Natural killer cell treated with Interleukin-12 subunit alpha and Interleukin-12 subunit beta and Interleukin-15 and Interleukin-18, amount 100 ng/mL, for 72 hours (primary cell): ENCODE measurements around the gene NFATC1. TPM values are rescaled to one million over a fixed set of nuclear protein-coding genes. Genes with fewer than 3 reads are reported as not detected.
A peak's percentile ranks its signal among the peaks of the same experiment; 100 is the strongest.

Experiments used
- ATAC-seq, 2 donors: fragments of 150-1000 bp; cut with Tn5 transposase in 1 of 2; sonication (Bioruptor Pico), chemical (Tn5 transposase) in 1 of 2; 2 replicates each; pipeline ENCODE4 v1.10.0; 2021
- DNase-seq: peaks from one replicate; pipeline ENCODE4 v3.0.0; 2022; ENCODE audit warnings: low spot score
- H3K27ac Mint-ChIP-seq, 2 donors: 1 replicate in 1 of 2; 2 replicates in 1 of 2; pipeline ENCODE4 v1.8.0; 2022; ENCODE audit warnings: mixed read lengths in 2 of 2, mild to moderate bottlenecking in 1 of 2, moderate library complexity in 1 of 2
- H3K27me3 Mint-ChIP-seq, 2 donors: 1 replicate in 1 of 2; 2 replicates in 1 of 2; pipeline ENCODE4 v1.8.0; 2022; ENCODE audit warnings: mixed read lengths in 2 of 2
- H3K36me3 Mint-ChIP-seq: one replicate; pipeline ENCODE4 v1.8.0; 2022; ENCODE audit warnings: mixed read lengths
- H3K4me1 Mint-ChIP-seq, 2 donors: 1 replicate in 1 of 2; 2 replicates in 1 of 2; pipeline ENCODE4 v1.8.0; 2022; ENCODE audit warnings: low read depth in 2 of 2, mixed read lengths in 2 of 2, mild to moderate bottlenecking in 1 of 2
- H3K4me3 Mint-ChIP-seq: one replicate; pipeline ENCODE4 v1.8.0; 2022; ENCODE audit warnings: mixed read lengths
- H3K9me3 Mint-ChIP-seq: 2 replicates; pipeline ENCODE4 v1.8.0; 2022; ENCODE audit warnings: mixed read lengths
- total RNA-seq, 2 donors: library from RNA; stranded (reverse); gene quantifications; one replicate each; pipeline ENCODE4 v1.2.3, GENCODE V29; 2022

The NFATC1 gene
- total RNA-seq, 2 donors from 2014 or later: 22.3 to 34.4 TPM

DNA sequence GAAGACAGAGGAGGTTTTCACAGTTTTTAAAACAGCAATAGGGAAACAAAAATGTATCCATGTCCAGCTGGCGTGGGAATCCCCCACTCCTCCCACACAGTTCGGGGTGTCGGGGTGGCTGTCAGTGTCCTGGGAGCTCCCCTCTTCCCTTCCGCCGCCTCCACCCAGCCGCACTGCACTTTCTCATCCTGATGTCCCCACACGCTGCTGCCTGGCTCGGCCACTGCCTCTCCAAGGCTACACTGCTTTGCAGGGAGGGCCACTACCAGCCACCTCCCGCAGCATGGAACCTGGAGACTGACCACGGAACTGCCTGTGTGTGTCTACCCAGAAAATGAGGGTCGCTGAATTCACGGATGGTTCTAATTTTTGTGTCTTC lies 145.2 kb downstream of the NFATC1 start:
- Mint-ChIP-seq H3K9me3 (peaks cover 9% of the 10 kb centered on the region), H3K27me3 (no peaks in the 10 kb centered on the region), H3K27ac (no peak overlapping the region), H3K4me1 (no peaks in the 10 kb centered on the region), H3K36me3 (no peaks in the 10 kb centered on the region), H3K4me3 (no peak overlapping the region)
- ATAC-seq (peak in 1 of 2 donors; percentile 57), DNase-seq (no peak)

DNA sequence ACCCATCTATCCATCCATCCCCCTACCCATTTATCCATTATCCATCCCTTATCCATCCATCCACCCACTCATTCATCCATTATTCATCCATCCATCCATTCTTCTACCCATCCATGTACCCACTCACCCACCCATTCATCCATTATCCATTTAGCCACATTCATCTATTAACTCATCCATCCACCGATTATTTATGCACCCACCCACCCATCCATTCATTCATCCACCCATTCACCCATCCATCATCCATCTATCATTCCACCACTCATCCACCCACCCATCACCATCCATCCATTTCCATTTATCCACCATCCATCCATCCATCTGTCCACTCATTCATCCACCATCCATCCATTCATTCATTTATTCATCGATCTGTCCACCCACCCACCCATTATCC lies 146.5 kb downstream of the NFATC1 start:
- Mint-ChIP-seq H3K9me3 (peaks cover 9% of the 10 kb centered on the region), H3K4me3 (no peak overlapping the region), H3K4me1 (no peaks in the 10 kb centered on the region), H3K27me3 (no peaks in the 10 kb centered on the region), H3K27ac (no peak overlapping the region), H3K36me3 (no peaks in the 10 kb centered on the region)
- no peak for DNase-seq
- no peak for ATAC-seq

DNA sequence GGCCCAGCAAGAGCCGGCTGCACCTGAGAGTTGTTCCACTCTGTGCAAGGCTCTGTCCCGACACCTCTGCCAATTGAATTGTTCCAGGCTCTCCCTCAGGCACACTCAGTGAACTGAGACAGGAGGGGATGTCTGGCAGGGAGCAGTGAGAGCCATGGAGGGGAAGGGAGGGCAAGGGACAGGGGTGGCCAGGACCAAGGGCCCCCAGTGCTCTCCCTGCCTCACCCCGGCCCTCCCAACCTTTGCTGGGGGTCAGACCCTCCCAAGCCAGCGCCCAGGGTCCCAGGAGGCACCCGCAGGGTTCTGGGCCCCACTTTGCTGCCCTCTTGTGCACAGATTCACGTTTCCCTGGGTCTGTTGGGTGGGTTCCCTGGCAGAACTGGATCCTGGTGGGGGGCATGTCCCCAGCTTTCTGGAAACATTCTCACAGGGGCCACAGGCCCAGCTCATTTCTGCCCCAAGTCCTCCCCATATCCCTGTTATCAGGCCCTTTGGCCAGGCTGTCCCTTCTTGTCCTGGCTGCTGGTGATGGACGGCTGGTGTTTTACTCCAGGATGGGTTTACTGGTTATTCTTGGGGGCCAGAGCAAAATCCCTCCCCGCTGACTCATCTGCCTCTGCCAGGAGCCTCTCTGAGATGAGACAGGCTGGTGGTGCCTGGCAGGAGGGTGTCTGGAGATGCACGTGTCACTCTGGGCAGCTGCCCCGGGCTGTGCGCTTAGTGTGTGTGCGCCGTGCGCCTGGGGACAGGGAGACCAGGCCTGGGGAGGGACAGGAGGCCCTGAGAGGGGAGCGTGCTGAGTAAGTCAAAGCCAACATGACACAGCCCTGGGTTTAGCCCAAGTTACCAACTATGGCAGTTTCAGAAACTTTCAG lies 147.4 kb downstream of the NFATC1 start:
- H3K4me1 Mint-ChIP-seq: no peaks in the 10 kb centered on the region
- DNase-seq (peak; percentile 29), ATAC-seq (no peak)
- H3K36me3 Mint-ChIP-seq: no peaks in the 10 kb centered on the region
- H3K27ac Mint-ChIP-seq: no peak overlapping the region
- H3K4me3 Mint-ChIP-seq: no peak overlapping the region
- H3K27me3 Mint-ChIP-seq: no peaks in the 10 kb centered on the region
- peaks cover 9% of the 10 kb centered on the region for H3K9me3 Mint-ChIP-seq

DNA sequence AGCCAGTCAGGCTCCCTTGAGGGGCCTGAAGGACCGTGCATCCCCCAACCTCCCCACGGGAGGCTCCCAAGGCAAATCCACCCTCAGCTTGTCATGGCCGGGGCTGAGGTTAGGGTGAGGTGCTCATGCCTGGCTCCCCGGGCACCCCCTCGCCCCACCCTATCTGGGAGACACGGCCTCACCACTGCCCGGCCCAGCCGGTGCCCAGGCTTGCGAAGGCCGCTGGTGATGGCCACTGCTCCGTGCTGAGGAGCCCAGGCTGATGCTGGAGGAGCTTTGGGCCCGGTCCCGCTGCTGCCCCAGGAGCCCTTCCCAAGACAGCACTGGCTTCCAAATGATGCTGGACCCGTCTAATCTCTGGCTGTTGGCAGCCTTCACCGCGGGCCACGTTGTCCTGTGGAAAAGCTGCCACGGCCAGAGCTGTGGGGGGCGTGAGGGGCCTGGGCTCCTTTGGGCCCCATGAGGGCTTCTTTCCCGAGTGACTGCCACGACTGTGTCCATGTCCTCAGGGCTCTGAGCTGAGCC lies 148.2 kb downstream of the NFATC1 start:
- ATAC-seq (no peak), DNase-seq (peak; percentile 16)
- H3K4me3 Mint-ChIP-seq: no peak overlapping the region
- peaks cover 9% of the 10 kb centered on the region for H3K9me3 Mint-ChIP-seq
- H3K27ac Mint-ChIP-seq: no peak overlapping the region
- H3K4me1 Mint-ChIP-seq: no peaks in the 10 kb centered on the region
- H3K36me3 Mint-ChIP-seq: no peaks in the 10 kb centered on the region
- H3K27me3 Mint-ChIP-seq: no peaks in the 10 kb centered on the region

DNA sequence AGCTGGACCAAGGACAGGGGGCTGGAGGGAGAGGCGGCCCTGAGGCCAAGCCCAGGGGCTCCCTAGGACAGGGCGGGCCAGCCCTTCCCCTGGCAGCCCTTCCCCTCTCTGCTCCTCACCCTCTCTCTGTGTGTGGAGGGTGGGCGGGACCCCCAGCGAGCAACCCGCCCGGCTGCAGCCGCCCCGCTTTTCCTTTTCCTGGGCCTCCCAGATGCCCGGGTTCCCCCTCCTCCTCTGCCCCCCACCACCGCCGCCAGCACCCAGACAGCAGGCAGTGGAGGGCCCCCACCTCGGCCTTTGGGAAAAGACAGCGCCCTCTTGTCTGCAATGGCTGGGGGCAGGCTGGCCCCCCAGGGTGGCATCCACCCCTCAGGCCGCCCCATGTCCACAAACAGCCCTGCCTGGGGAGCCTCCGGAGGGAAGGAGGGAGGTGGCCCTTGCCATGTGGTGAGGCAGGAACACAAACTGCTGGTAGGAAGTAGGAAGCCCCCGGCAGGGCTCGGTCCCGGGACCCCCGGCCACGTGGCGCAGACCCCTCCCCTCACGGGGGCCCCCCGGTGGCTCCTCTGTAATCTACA lies 148.7 kb downstream of the NFATC1 start:
- peak in 1 of 2 donors; percentile 19 for ATAC-seq
- Mint-ChIP-seq H3K27ac (no peak overlapping the region), H3K4me3 (no peak overlapping the region), H3K9me3 (peaks cover 9% of the 10 kb centered on the region), H3K4me1 (no peaks in the 10 kb centered on the region), H3K27me3 (no peaks in the 10 kb centered on the region), H3K36me3 (no peaks in the 10 kb centered on the region)
- DNase-seq: peak; percentile 40

DNA sequence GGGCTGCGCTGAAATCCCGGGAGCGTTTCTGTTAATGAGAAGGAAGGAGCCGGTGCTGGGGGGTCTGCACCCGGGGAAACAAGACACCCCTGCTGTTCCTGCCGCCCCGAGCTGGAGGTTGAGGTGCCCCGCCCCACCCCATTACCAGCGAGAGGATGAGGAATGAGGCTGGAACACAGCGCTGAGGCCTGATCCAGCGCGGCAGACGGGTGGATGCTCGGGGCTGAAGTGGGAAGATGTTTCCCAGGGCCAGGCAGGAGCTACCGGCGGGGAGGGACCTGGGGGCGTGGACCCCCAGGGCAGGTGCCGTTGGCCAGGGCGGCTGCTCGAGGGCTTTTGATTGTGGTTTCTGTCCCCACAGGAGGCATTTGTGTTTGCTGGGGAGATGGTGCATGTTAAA lies 149.5 kb downstream of the NFATC1 start:
- Mint-ChIP-seq H3K27ac (no peak overlapping the region), H3K9me3 (peaks cover 9% of the 10 kb centered on the region), H3K27me3 (no peaks in the 10 kb centered on the region), H3K36me3 (no peaks in the 10 kb centered on the region), H3K4me1 (no peaks in the 10 kb centered on the region), H3K4me3 (no peak overlapping the region)
- ATAC-seq: no peak
- DNase-seq: no peak

DNA sequence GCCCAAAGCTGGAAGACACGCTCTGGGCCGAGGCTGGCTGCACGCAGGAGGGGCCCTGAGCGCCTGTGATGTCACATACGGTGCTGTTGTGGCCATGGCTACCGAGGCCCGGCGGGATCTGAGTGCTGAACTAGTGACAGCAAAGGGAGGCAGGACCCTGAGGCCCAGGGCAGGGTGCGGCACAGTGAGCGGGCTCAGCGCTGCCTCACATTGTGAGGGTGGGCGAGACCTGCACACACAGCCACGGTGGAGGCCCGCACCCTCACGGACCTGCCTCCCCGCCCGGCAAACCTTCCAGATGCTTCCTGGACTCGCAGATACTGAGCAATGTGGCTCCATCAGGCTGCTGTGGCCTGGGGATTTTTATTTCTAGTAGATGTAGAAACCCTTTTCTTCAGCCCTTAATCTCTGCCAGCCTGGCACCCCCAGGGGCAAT lies 150.0 kb downstream of the NFATC1 start:
- DNase-seq: peak; percentile 51
- H3K4me3 Mint-ChIP-seq: no peak overlapping the region

DNA sequence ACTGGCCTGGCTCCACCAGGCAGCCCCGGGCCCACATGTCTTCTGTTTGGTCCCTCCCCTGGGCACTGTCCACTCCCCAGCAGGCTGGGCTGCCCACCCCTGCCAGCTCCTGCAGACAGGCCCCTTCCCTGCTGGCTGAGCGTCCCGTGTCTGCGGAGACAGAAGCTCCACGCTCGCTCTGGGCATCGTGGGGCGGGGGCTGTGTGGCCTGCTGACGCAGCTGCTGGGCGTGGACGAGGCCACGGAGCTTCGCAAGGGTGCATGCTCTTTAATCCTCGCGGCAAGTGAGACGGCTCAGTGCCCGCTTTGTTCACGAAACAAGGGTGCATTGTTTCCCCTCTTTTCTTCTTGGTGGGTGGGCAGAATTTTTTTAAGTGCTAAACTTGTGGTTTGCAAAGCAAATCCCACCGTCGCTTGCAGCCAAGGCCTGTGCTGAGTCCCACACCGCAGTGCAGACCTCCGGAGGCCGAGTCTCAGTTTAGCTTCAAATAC lies 151.1 kb downstream of the NFATC1 start:
- Mint-ChIP-seq H3K27me3 (no peaks in the 10 kb centered on the region), H3K36me3 (no peaks in the 10 kb centered on the region), H3K9me3 (peaks cover 9% of the 10 kb centered on the region), H3K4me1 (no peaks in the 10 kb centered on the region), H3K4me3 (no peak overlapping the region), H3K27ac (no peak overlapping the region)
- peak; percentile 39 for DNase-seq
- ATAC-seq: no peak

More for the DNA sequence above, 150.0 kb downstream of the NFATC1 start:
- H3K36me3 Mint-ChIP-seq: no peaks in the 10 kb centered on the region
- H3K27me3 Mint-ChIP-seq: no peaks in the 10 kb centered on the region
- H3K9me3 Mint-ChIP-seq: peaks cover 9% of the 10 kb centered on the region
- no peaks in the 10 kb centered on the region for H3K4me1 Mint-ChIP-seq
- ATAC-seq: no peak
- no peak overlapping the region for H3K27ac Mint-ChIP-seq

DNA sequence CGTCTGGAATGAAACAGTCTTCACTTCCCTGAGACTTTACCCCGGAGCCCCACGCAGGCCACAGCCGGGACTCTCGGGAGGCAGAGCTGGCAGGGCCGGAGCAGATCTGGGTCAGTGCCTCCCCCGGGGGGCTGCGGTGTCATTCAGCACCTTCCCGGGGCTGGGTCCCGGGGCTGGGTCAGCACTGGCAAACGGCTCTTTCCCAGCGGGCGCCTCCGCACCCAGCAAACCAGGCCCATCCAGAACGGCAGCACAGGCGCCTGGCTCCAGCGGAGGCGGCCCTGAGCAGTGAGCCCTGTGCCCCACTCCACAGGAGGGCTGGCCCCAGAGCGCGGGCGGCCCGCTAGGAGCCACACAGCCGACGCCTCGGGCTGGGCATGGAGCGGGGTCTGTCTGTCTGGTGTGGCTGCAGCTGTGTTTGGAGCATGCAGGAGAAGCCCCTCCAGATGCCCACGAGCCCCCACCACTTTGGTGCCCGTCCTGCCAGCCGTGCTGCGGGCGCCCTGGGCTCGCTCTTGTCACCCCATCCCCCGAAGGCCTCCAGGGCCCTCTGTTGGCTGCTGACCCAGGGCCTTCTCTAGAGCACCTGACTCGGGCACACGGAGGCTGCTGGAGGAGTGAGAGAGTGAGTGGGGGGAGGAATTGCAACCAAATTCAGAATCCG lies 151.8 kb downstream of the NFATC1 start:
- H3K27me3 Mint-ChIP-seq: no peaks in the 10 kb centered on the region

DNA sequence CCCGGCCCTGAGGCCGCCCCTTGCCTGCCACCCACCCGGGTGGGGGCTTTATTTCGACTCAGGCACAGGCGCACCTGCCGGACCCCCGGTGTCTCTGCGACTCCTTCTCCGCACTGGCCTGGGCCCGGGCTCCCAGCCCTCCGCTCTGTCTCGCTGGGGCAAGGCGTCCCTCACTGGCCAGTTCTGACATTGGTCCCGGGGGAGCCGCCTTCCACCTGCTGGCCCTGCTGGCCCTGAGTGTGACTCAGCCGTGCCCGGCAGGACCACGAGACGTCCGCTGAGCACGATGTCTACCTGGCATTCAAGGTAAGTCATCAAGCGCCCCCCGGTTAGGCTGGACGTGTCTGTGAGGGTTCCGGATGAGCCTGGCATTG lies 152.3 kb downstream of the NFATC1 start:
- Mint-ChIP-seq H3K4me1 (no peaks in the 10 kb centered on the region), H3K9me3 (no peaks in the 10 kb centered on the region), H3K27me3 (no peaks in the 10 kb centered on the region), H3K36me3 (no peaks in the 10 kb centered on the region), H3K27ac (no peak overlapping the region), H3K4me3 (no peak overlapping the region)
- no peak for ATAC-seq
- peak; percentile 28 for DNase-seq

More for the DNA sequence above, 151.8 kb downstream of the NFATC1 start:
- ATAC-seq: no peak
- Mint-ChIP-seq H3K4me1 (no peaks in the 10 kb centered on the region), H3K4me3 (no peak overlapping the region), H3K27ac (no peak overlapping the region), H3K36me3 (no peaks in the 10 kb centered on the region), H3K9me3 (peaks cover 2% of the 10 kb centered on the region)
- peak; percentile 57 for DNase-seq

DNA sequence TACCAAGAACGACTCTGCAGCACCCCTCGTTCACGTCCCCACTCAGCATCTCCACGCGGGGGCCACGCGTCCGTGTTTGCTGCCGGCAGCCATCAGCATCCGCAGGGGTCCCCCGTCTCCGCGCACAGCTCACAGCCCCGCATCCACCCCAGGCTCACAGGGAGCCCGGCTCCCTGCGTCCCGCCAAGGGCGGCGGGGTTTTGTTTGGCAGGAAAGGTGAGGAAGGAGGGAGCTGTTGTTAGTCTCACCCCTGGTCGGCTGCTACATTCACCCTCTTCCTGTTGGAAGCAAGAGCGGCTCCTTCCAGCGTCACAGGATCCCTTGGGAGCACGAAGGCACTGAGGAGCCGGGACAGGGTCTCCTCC lies 152.9 kb downstream of the NFATC1 start:
- Mint-ChIP-seq H3K4me1 (no peaks in the 10 kb centered on the region), H3K36me3 (no peaks in the 10 kb centered on the region), H3K27me3 (no peaks in the 10 kb centered on the region), H3K27ac (no peak overlapping the region), H3K9me3 (no peaks in the 10 kb centered on the region), H3K4me3 (no peak overlapping the region)
- ATAC-seq (no peak), DNase-seq (no peak)

DNA sequence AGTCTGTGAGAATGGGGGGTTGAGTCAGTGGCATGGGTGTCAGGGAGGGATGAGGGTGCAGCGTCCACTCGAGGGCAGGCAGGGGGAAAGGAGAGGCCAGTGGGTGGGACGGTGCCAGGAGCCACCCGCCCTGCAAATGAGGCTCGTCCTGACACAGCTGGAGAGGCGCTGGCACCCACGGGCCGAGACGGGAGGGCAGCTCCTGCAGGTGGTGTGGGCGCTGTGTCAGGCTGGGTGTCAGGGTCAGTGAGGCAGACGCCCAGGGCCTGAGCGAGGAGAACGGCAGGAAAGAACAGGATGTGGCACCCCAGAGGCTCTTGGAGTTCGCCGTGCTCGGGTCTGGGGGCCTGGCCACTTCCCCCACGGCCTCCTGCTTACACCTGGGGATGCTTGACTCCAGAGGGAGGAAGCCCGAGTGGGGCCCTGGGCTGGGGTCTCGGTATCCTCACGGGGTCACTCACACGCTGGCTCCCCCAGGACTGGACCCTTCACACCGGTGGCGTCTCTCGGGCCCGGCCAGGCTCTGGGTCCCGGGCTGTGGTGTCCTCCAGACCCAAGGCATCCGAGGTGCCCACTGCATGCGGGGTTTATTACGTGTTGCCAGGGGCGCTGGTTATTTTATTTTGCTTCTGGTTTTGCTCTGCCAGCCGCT lies 153.4 kb downstream of the NFATC1 start:
- Mint-ChIP-seq H3K27me3 (no peaks in the 10 kb centered on the region), H3K4me3 (no peak overlapping the region), H3K27ac (no peak overlapping the region), H3K4me1 (no peaks in the 10 kb centered on the region), H3K36me3 (no peaks in the 10 kb centered on the region), H3K9me3 (no peaks in the 10 kb centered on the region)
- ATAC-seq: no peak
- peak; percentile 51 for DNase-seq

DNA sequence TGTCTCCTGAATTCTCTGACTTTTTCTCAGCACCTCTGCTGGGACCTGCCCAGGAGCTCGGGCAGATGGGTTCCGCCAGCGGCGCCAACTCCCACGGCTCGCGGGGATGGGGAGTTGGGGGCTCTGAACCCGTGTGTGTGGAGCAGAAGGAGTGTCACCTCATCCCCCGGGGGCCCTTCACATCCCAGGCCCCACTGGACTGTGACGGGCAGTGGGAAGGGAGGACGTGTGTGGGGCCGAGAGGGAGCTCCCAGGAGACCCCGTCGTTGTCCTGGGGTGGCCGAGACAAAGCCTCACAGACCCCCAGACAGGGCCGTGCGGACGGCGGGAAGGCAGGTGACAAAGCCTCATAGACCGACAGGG lies 153.9 kb downstream of the NFATC1 start:
- Mint-ChIP-seq H3K4me1 (no peaks in the 10 kb centered on the region), H3K4me3 (no peak overlapping the region), H3K27me3 (no peaks in the 10 kb centered on the region), H3K27ac (no peak overlapping the region), H3K9me3 (no peaks in the 10 kb centered on the region), H3K36me3 (no peaks in the 10 kb centered on the region)
- DNase-seq (peak; percentile 55), ATAC-seq (no peak)
